Osteoblast (primary cell): ENCODE results near the gene PCAT7. TPM values are rescaled to one million over a fixed set of nuclear protein-coding genes. Genes with fewer than 3 reads are reported as not detected.

Source experiments
- DNase-seq: peaks from one replicate; pipeline ENCODE4 v3.0.0; 2011; ENCODE audit warnings: low spot score, mixed read lengths; ENCODE audit not compliant: insufficient read length; ENCODE audit errors: missing footprints
- H2AFZ ChIP-seq: 2 replicates; pipeline ENCODE4 v1.6.0; 2011; ENCODE audit warnings: mild to moderate bottlenecking, low read length
- H3K27ac ChIP-seq: 2 replicates; pipeline ENCODE4 v1.5.1; 2011; ENCODE audit warnings: mild to moderate bottlenecking, low read depth, low read length, moderate library complexity
- H3K27me3 ChIP-seq: 2 replicates; pipeline ENCODE4 v1.6.0; 2012; ENCODE audit warnings: mild to moderate bottlenecking, control low read depth, inconsistent platforms, low read length, moderate library complexity; ENCODE audit not compliant: insufficient read depth
- H3K36me3 ChIP-seq: 2 replicates; pipeline ENCODE4 v1.5.1; 2011; ENCODE audit warnings: mild to moderate bottlenecking, low read length, control low read depth, moderate library complexity; ENCODE audit not compliant: insufficient read depth
- H3K4me1 ChIP-seq: 2 replicates; pipeline ENCODE4 v1.5.1; 2011; ENCODE audit warnings: mild to moderate bottlenecking, low read length, control low read depth, moderate library complexity; ENCODE audit not compliant: insufficient read depth
- H3K4me2 ChIP-seq: 2 replicates; pipeline ENCODE4 v1.6.0; 2011; ENCODE audit warnings: mild to moderate bottlenecking, low read length; ENCODE audit not compliant: insufficient read depth
- H3K4me3 ChIP-seq: fragments of 200-600 bp; sonication (generic); 3 replicates; pipeline ENCODE4 v1.5.1; 2012; ENCODE audit warnings: mild to moderate bottlenecking, low read length, inconsistent platforms; ENCODE audit not compliant: insufficient read depth
- H3K79me2 ChIP-seq: 2 replicates; pipeline ENCODE4 v1.6.0; 2012; ENCODE audit warnings: mild to moderate bottlenecking, low read length, control low read depth, inconsistent platforms; ENCODE audit not compliant: insufficient read depth
- H3K9me3 ChIP-seq: 2 replicates; pipeline ENCODE4 v1.5.1; 2011; ENCODE audit warnings: low read depth, low read length, control low read depth
- H4K20me1 ChIP-seq: 2 replicates; pipeline ENCODE4 v1.6.0; 2012; ENCODE audit warnings: mild to moderate bottlenecking, low read length, control low read depth; ENCODE audit not compliant: insufficient read depth
- CTCF ChIP-seq: IDR thresholded peaks from 2 replicates; pipeline ENCODE4 v1.5.1; 2011; ENCODE audit warnings: mild to moderate bottlenecking, low read depth, low read length, moderate library complexity; ENCODE audit errors: extremely low read depth
- total RNA-seq: library from RNA; depleted of rRNA; stranded (reverse); fragments of >200 nt; gene quantifications from 2 replicates; pipeline ENCODE4 v1.2.3, GENCODE V29; 2012

PCAT7 gene
- total RNA-seq, 1 donor: 0.36 TPM

- no peak overlapping the region for H3K4me3 ChIP-seq
- TF ChIP-seq CTCF: no peak
- no peaks in the 10 kb centered on the region for H3K79me2 ChIP-seq
- H2AFZ ChIP-seq: no peak overlapping the region
- H3K9me3 ChIP-seq: no peaks in the 10 kb centered on the region
- H3K4me1 ChIP-seq: no peaks in the 10 kb centered on the region
- H3K27ac ChIP-seq: no peak overlapping the region
- H4K20me1 ChIP-seq: no peaks in the 10 kb centered on the region
- H3K36me3 ChIP-seq: no peaks in the 10 kb centered on the region
- H3K27me3 ChIP-seq: no peaks in the 10 kb centered on the region
- H3K4me2 ChIP-seq: no peak overlapping the region
- DNase-seq: no peak
Measured at GRCh38 chr9:94577036-94577435, 22.2 kb downstream of the PCAT7 start.

- Histone ChIP-seq H3K27me3 (no peaks in the 10 kb centered on the region), H3K36me3 (no peaks in the 10 kb centered on the region), H3K4me3 (no peak overlapping the region), H3K27ac (no peak overlapping the region), H3K4me1 (no peaks in the 10 kb centered on the region), H3K4me2 (no peak overlapping the region), H2AFZ (no peak overlapping the region), H4K20me1 (no peaks in the 10 kb centered on the region), H3K79me2 (no peaks in the 10 kb centered on the region), H3K9me3 (no peaks in the 10 kb centered on the region)
- DNase-seq: no peak
- TF ChIP-seq CTCF: no peak
Measured at GRCh38 chr9:94577571-94577970, 22.7 kb downstream of the PCAT7 start.

GRCh38 chr9:94581728-94582127 is 26.8 kb downstream of the PCAT7 start:
- Histone ChIP-seq H3K27me3 (peaks cover 4% of the 10 kb centered on the region), H3K4me3 (no peak overlapping the region), H3K79me2 (no peaks in the 10 kb centered on the region), H3K9me3 (no peaks in the 10 kb centered on the region), H2AFZ (no peak overlapping the region), H3K36me3 (no peaks in the 10 kb centered on the region), H3K4me1 (peaks cover 4% of the 10 kb centered on the region), H3K27ac (no peak overlapping the region), H4K20me1 (no peaks in the 10 kb centered on the region), H3K4me2 (no peak overlapping the region)
- no peak for DNase-seq
- no peak for TF ChIP-seq CTCF

- H3K4me2 ChIP-seq: no peak overlapping the region
- no peaks in the 10 kb centered on the region for H4K20me1 ChIP-seq
- no peak overlapping the region for H2AFZ ChIP-seq
- TF ChIP-seq CTCF: no peak
- H3K4me3 ChIP-seq: no peak overlapping the region
- no peaks in the 10 kb centered on the region for H3K79me2 ChIP-seq
- no peaks in the 10 kb centered on the region for H3K36me3 ChIP-seq
- H3K27me3 ChIP-seq: peaks cover 4% of the 10 kb centered on the region
- H3K4me1 ChIP-seq: peaks cover 6% of the 10 kb centered on the region
- no peak overlapping the region for H3K27ac ChIP-seq
- no peaks in the 10 kb centered on the region for H3K9me3 ChIP-seq
- DNase-seq: no peak
Measured at GRCh38 chr9:94584555-94584954, 29.7 kb downstream of the PCAT7 start.
